OCI-LY7 (cell line): Measurements from ENCODE around the gene KRT79.

ENCODE experiments used
- EZH2phosphoT487 ChIP-seq: fragments of 200-600 bp; sonication (generic); IDR thresholded peaks from 2 replicates; pipeline ENCODE4 v1.6.1; 2018; ENCODE audit warnings: low read depth, borderline replicate concordance, mild to moderate bottlenecking, mixed run types, antibody characterized with exemption, low read length, moderate library complexity, mixed read lengths
- TF ChIP-seq, protein P1 (sequence below): fragments of 200-600 bp; sonication (generic); conservative IDR thresholded peaks from 2 replicates; pipeline ENCODE4 v1.5.1; 2014; ENCODE audit warnings: mild to moderate bottlenecking, antibody characterized with exemption, low read length, moderate library complexity, mixed read lengths

DNA sequence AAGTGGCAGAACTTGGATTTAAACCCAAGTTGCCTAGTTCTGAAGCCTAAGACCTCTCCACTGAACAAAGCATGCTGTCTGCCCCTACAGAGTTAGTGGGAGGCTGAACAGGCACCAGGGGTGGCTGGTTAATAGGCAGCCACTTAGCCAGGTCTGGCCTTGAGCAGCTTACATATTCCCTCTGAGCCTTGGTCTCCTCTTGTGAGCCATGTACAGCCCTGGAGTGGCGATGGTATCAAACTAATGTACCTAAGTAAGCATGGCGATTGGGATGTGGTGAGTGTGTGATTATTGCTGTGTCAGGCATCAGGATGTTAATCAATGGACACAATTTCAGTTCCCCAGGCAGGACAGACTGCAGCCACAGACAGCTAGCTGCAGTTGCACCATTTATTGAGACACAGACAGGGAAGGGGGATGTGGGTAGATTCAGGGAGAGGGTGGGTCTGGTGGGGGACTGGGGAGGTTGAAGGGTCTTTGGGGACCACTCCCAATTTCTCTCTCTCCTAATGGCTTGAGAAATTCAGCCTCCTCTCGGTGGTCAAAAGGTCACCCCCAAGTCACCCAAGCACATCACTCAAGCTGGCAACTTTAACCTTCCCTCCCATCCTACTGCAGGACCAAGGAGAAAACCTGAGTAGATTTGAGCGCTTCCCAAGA lies 12.9 kb downstream of the KRT79 start:
- TF ChIP-seq, protein P1, sequence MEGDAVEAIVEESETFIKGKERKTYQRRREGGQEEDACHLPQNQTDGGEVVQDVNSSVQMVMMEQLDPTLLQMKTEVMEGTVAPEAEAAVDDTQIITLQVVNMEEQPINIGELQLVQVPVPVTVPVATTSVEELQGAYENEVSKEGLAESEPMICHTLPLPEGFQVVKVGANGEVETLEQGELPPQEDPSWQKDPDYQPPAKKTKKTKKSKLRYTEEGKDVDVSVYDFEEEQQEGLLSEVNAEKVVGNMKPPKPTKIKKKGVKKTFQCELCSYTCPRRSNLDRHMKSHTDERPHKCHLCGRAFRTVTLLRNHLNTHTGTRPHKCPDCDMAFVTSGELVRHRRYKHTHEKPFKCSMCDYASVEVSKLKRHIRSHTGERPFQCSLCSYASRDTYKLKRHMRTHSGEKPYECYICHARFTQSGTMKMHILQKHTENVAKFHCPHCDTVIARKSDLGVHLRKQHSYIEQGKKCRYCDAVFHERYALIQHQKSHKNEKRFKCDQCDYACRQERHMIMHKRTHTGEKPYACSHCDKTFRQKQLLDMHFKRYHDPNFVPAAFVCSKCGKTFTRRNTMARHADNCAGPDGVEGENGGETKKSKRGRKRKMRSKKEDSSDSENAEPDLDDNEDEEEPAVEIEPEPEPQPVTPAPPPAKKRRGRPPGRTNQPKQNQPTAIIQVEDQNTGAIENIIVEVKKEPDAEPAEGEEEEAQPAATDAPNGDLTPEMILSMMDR, result no peak
- no peak for TF ChIP-seq EZH2phosphoT487
